ENCODE results near the gene CAB39L.

CAB39L gene

GRCh38 chr13:49304763-49305700 lies 138.8 kb downstream of the CAB39L start:
- H3K27me3 ChIP-seq (ENCODE audit: control insufficient read depth, insufficient read depth, low read length) = no peaks in the 10 kb centered on the region
- H3K4me1 ChIP-seq (ENCODE audit: control insufficient read depth, insufficient read depth, low read length) = no peaks in the 10 kb centered on the region
- H3K9ac ChIP-seq (ENCODE audit: low read depth, low read length) = no peak overlapping the region
- no peaks in the 10 kb centered on the region for H3K36me3 ChIP-seq (ENCODE audit: control insufficient read depth, insufficient read depth, low read length)
- H3K9me3 ChIP-seq (ENCODE audit: control insufficient read depth, insufficient read depth, low read length) = no peaks in the 10 kb centered on the region
- H3K4me3 ChIP-seq (ENCODE audit: low read depth, low read length) = no peak overlapping the region

GRCh38 chr13:49304356-49304755 lies 139.5 kb downstream of the CAB39L start:
- Histone ChIP-seq H3K9me3 (ENCODE audit: control insufficient read depth, insufficient read depth, low read length) (no peaks in the 10 kb centered on the region), H3K9ac (ENCODE audit: low read depth, low read length) (no peak overlapping the region), H3K36me3 (ENCODE audit: control insufficient read depth, insufficient read depth, low read length) (no peaks in the 10 kb centered on the region), H3K4me3 (ENCODE audit: low read depth, low read length) (no peak overlapping the region), H3K4me1 (ENCODE audit: control insufficient read depth, insufficient read depth, low read length) (no peaks in the 10 kb centered on the region), H3K27me3 (ENCODE audit: control insufficient read depth, insufficient read depth, low read length) (no peaks in the 10 kb centered on the region)

GRCh38 chr13:49303533-49304252 lies 140.2 kb downstream of the CAB39L start:
- Histone ChIP-seq H3K4me1 (ENCODE audit: control insufficient read depth, insufficient read depth, low read length) (no peaks in the 10 kb centered on the region), H3K9ac (ENCODE audit: low read depth, low read length) (no peak overlapping the region), H3K9me3 (ENCODE audit: control insufficient read depth, insufficient read depth, low read length) (no peaks in the 10 kb centered on the region), H3K4me3 (ENCODE audit: low read depth, low read length) (no peak overlapping the region), H3K27me3 (ENCODE audit: control insufficient read depth, insufficient read depth, low read length) (no peaks in the 10 kb centered on the region), H3K36me3 (ENCODE audit: control insufficient read depth, insufficient read depth, low read length) (no peaks in the 10 kb centered on the region)

GRCh38 chr13:49302817-49303216 lies 141.0 kb downstream of the CAB39L start:
- no peaks in the 10 kb centered on the region for H3K4me1 ChIP-seq (ENCODE audit: control insufficient read depth, insufficient read depth, low read length)
- no peak overlapping the region for H3K9ac ChIP-seq (ENCODE audit: low read depth, low read length)
- H3K27me3 ChIP-seq (ENCODE audit: control insufficient read depth, insufficient read depth, low read length) = no peaks in the 10 kb centered on the region
- no peaks in the 10 kb centered on the region for H3K9me3 ChIP-seq (ENCODE audit: control insufficient read depth, insufficient read depth, low read length)
- no peaks in the 10 kb centered on the region for H3K36me3 ChIP-seq (ENCODE audit: control insufficient read depth, insufficient read depth, low read length)
- H3K4me3 ChIP-seq (ENCODE audit: low read depth, low read length) = no peak overlapping the region

GRCh38 chr13:49302222-49302621 lies 141.6 kb downstream of the CAB39L start:
- Histone ChIP-seq H3K27me3 (ENCODE audit: control insufficient read depth, insufficient read depth, low read length) (no peaks in the 10 kb centered on the region), H3K9ac (ENCODE audit: low read depth, low read length) (no peak overlapping the region), H3K9me3 (ENCODE audit: control insufficient read depth, insufficient read depth, low read length) (no peaks in the 10 kb centered on the region), H3K36me3 (ENCODE audit: control insufficient read depth, insufficient read depth, low read length) (no peaks in the 10 kb centered on the region), H3K4me3 (ENCODE audit: low read depth, low read length) (no peak overlapping the region), H3K4me1 (ENCODE audit: control insufficient read depth, insufficient read depth, low read length) (no peaks in the 10 kb centered on the region)

GRCh38 chr13:49300739-49301589 lies 142.9 kb downstream of the CAB39L start:
- no peaks in the 10 kb centered on the region for H3K4me1 ChIP-seq (ENCODE audit: control insufficient read depth, insufficient read depth, low read length)
- H3K4me3 ChIP-seq (ENCODE audit: low read depth, low read length) = no peak overlapping the region
- no peaks in the 10 kb centered on the region for H3K27me3 ChIP-seq (ENCODE audit: control insufficient read depth, insufficient read depth, low read length)
- H3K9me3 ChIP-seq (ENCODE audit: control insufficient read depth, insufficient read depth, low read length) = no peaks in the 10 kb centered on the region
- H3K36me3 ChIP-seq (ENCODE audit: control insufficient read depth, insufficient read depth, low read length) = no peaks in the 10 kb centered on the region
- H3K9ac ChIP-seq (ENCODE audit: low read depth, low read length) = no peak overlapping the region

GRCh38 chr13:49300276-49300675 lies 143.6 kb downstream of the CAB39L start:
- Histone ChIP-seq H3K27me3 (ENCODE audit: control insufficient read depth, insufficient read depth, low read length) (no peaks in the 10 kb centered on the region), H3K9ac (ENCODE audit: low read depth, low read length) (no peak overlapping the region)

GRCh38 chr13:49298903-49299605 lies 144.8 kb downstream of the CAB39L start:
- Histone ChIP-seq H3K4me3 (ENCODE audit: low read depth, low read length) (no peak overlapping the region), H3K36me3 (ENCODE audit: control insufficient read depth, insufficient read depth, low read length) (no peaks in the 10 kb centered on the region), H3K9ac (ENCODE audit: low read depth, low read length) (no peak overlapping the region), H3K9me3 (ENCODE audit: control insufficient read depth, insufficient read depth, low read length) (no peaks in the 10 kb centered on the region), H3K27me3 (ENCODE audit: control insufficient read depth, insufficient read depth, low read length) (no peaks in the 10 kb centered on the region), H3K4me1 (ENCODE audit: control insufficient read depth, insufficient read depth, low read length) (no peaks in the 10 kb centered on the region)

More at GRCh38 chr13:49300276-49300675, 143.6 kb downstream of the CAB39L start:
- Histone ChIP-seq H3K9me3 (ENCODE audit: control insufficient read depth, insufficient read depth, low read length) (no peaks in the 10 kb centered on the region), H3K4me1 (ENCODE audit: control insufficient read depth, insufficient read depth, low read length) (no peaks in the 10 kb centered on the region), H3K4me3 (ENCODE audit: low read depth, low read length) (no peak overlapping the region), H3K36me3 (ENCODE audit: control insufficient read depth, insufficient read depth, low read length) (no peaks in the 10 kb centered on the region)

GRCh38 chr13:49298416-49298815 lies 145.4 kb downstream of the CAB39L start:
- H3K9ac ChIP-seq (ENCODE audit: low read depth, low read length) = no peak overlapping the region
- no peak overlapping the region for H3K4me3 ChIP-seq (ENCODE audit: low read depth, low read length)
- no peaks in the 10 kb centered on the region for H3K9me3 ChIP-seq (ENCODE audit: control insufficient read depth, insufficient read depth, low read length)
- H3K36me3 ChIP-seq (ENCODE audit: control insufficient read depth, insufficient read depth, low read length) = no peaks in the 10 kb centered on the region
- H3K27me3 ChIP-seq (ENCODE audit: control insufficient read depth, insufficient read depth, low read length) = no peaks in the 10 kb centered on the region
- no peaks in the 10 kb centered on the region for H3K4me1 ChIP-seq (ENCODE audit: control insufficient read depth, insufficient read depth, low read length)

- no peak overlapping the region for H3K4me3 ChIP-seq (ENCODE audit: low read depth, low read length)
- no peaks in the 10 kb centered on the region for H3K36me3 ChIP-seq (ENCODE audit: control insufficient read depth, insufficient read depth, low read length)
- H3K4me1 ChIP-seq (ENCODE audit: control insufficient read depth, insufficient read depth, low read length) = no peaks in the 10 kb centered on the region
- no peaks in the 10 kb centered on the region for H3K9me3 ChIP-seq (ENCODE audit: control insufficient read depth, insufficient read depth, low read length)
- no peaks in the 10 kb centered on the region for H3K27me3 ChIP-seq (ENCODE audit: control insufficient read depth, insufficient read depth, low read length)
- H3K9ac ChIP-seq (ENCODE audit: low read depth, low read length) = no peak overlapping the region
Observed at GRCh38 chr13:49297338-49297737, 146.5 kb downstream of the CAB39L start.

GRCh38 chr13:49296659-49297058 lies 147.2 kb downstream of the CAB39L start:
- Histone ChIP-seq H3K9ac (ENCODE audit: low read depth, low read length) (no peak overlapping the region), H3K36me3 (ENCODE audit: control insufficient read depth, insufficient read depth, low read length) (no peaks in the 10 kb centered on the region), H3K9me3 (ENCODE audit: control insufficient read depth, insufficient read depth, low read length) (no peaks in the 10 kb centered on the region), H3K4me3 (ENCODE audit: low read depth, low read length) (no peak overlapping the region), H3K4me1 (ENCODE audit: control insufficient read depth, insufficient read depth, low read length) (no peaks in the 10 kb centered on the region), H3K27me3 (ENCODE audit: control insufficient read depth, insufficient read depth, low read length) (no peaks in the 10 kb centered on the region)

Data from iPS-15b (cell line).